SU-DHL-6 (cell line): ENCODE data around the gene RPL3.

Experiments used
- EZH2phosphoT487 ChIP-seq: fragments of 200-600 bp; sonication (generic), shearing (Covaris generic); conservative IDR thresholded peaks from 2 replicates; pipeline ENCODE4 v1.6.1; 2018; ENCODE audit warnings: mild to moderate bottlenecking, antibody characterized with exemption, low read length, moderate library complexity, mixed read lengths
- TF ChIP-seq, protein P1 (sequence below): fragments of 200-600 bp; sonication (generic); IDR thresholded peaks from one replicate; pipeline ENCODE4 v1.5.1; 2017; ENCODE audit warnings: antibody characterized with exemption, mild to moderate bottlenecking, low read length, moderate library complexity; ENCODE audit not compliant: insufficient read depth, poor library complexity, severe bottlenecking

DNA sequence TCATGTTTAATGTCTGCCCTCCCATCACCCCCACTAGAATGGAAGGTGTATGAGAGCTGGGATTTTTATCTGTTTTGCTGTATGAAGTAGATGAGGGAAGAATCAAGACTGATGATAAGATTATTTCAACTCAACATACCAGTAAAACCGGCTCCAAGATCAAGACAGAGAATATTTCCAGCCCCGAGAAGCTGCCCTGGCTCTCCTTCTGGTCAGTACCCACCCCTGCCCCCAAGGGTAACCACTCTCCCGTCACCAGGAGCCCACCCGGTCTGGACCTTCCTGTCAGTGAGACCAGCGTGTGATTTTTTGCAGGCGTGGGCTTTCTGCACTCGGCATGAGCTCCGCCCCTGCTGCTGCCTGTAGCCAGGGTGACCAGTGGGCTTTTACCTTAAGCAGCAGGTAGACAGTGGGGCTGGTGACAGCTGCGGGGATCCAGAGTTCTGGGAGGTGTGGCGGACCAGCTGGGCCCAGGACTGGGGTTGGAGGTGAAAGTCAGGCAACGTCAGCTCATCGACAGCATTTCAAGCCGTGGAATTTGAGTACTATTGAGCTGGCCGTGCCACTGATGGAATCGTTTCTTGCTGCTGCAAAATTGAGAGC lies 25.6 kb downstream of the RPL3 start:
- TF ChIP-seq, protein P1, sequence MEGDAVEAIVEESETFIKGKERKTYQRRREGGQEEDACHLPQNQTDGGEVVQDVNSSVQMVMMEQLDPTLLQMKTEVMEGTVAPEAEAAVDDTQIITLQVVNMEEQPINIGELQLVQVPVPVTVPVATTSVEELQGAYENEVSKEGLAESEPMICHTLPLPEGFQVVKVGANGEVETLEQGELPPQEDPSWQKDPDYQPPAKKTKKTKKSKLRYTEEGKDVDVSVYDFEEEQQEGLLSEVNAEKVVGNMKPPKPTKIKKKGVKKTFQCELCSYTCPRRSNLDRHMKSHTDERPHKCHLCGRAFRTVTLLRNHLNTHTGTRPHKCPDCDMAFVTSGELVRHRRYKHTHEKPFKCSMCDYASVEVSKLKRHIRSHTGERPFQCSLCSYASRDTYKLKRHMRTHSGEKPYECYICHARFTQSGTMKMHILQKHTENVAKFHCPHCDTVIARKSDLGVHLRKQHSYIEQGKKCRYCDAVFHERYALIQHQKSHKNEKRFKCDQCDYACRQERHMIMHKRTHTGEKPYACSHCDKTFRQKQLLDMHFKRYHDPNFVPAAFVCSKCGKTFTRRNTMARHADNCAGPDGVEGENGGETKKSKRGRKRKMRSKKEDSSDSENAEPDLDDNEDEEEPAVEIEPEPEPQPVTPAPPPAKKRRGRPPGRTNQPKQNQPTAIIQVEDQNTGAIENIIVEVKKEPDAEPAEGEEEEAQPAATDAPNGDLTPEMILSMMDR = no peak
- TF ChIP-seq EZH2phosphoT487 = no peak
